K562 (cell line): Measurements from ENCODE around the gene CREB3L1. TPM values are rescaled to one million over a fixed set of nuclear protein-coding genes. Genes with fewer than 3 reads are reported as not detected.

Source experiments
- ATAC-seq: fragments of 200-7000 bp; cut with Tn5 transposase; 3 replicates; pipeline ENCODE4 v1.9.1; 2020; ENCODE audit warnings: moderate library complexity
- BruUV-seq: library from RNA; stranded (reverse); fragments of 400-500 nt; replicated peaks from 2 replicates; lab custom pipeline; 2021; lab: Mats Ljungman, UMichigan
- CTCF ChIA-PET: fragments of 300-600 bp; formaldehyde crosslinking; extraction: SDS; loops from one replicate; lab custom pipeline; 2021; ENCODE audit warnings: low intra/inter-chr PET ratio; lab: Yijun Ruan, JAX
- POLR2A ChIA-PET: fragments of 300-600, 350-650 bp; sonication (Branson Sonifier 250); formaldehyde crosslinking; extraction: SDS; loops from one replicate; lab custom pipeline; 2021; ENCODE audit warnings: antibody characterized with exemption, inconsistent platforms; lab: Yijun Ruan, JAX
- DNase-seq, 4 experiments: peaks; one replicate each; pipeline versions ENCODE4 v3.0.0 to v3.0.0-alpha.2; 2011 to 2018; ENCODE audit warnings: low spot score in 3 of 4, mixed read lengths in 3 of 4; ENCODE audit errors: extremely low read depth in 1 of 4
- FAIRE-seq: peaks from 2 replicates; lab custom pipeline; 2011; peaks lifted over from hg19 to GRCh38; lab: Jason Lieb, UNC
- H2AFZ ChIP-seq: 2 replicates; pipeline ENCODE4 v1.6.0; 2011; ENCODE audit warnings: low read depth, low read length, control low read depth, inconsistent platforms
- H3K27ac ChIP-seq: fragments of 200-600 bp; 3 replicates; pipeline ENCODE4 v1.8.0; 2011; ENCODE audit warnings: low read depth, mild to moderate bottlenecking, control low read depth, inconsistent platforms, low read length, moderate library complexity, mixed read lengths; ENCODE audit errors: extremely low read depth
- H3K27me3 ChIP-seq, 2 experiments: fragments of 300-600 bp in 1 of 2; 2 replicates in 1 of 2; 3 replicates in 1 of 2; pipeline versions ENCODE4 v1.6.0 to v1.8.0; 2011; ENCODE audit warnings: inconsistent platforms in 2 of 2, low read length in 2 of 2, mild to moderate bottlenecking in 1 of 2, mixed read lengths in 1 of 2, moderate library complexity in 1 of 2; ENCODE audit not compliant: control insufficient read depth in 2 of 2, insufficient read depth in 2 of 2
- H3K36me3 ChIP-seq: fragments of 300-600 bp; 3 replicates; pipeline ENCODE4 v1.8.0; 2011; ENCODE audit warnings: mild to moderate bottlenecking, low read length, inconsistent platforms; ENCODE audit not compliant: control insufficient read depth, insufficient read depth
- H3K4me1 ChIP-seq, 2 experiments: fragments of 200-600 bp in 1 of 2; replicated peaks in 1 of 2; 2 replicates in 1 of 2; 3 replicates in 1 of 2; pipeline versions ENCODE4 v1.5.1 to v1.8.0; 2011; ENCODE audit warnings: inconsistent platforms in 2 of 2, low read length in 2 of 2, mild to moderate bottlenecking in 1 of 2, mixed read lengths in 1 of 2, moderate library complexity in 1 of 2; ENCODE audit not compliant: control insufficient read depth in 2 of 2, insufficient read depth in 2 of 2
- H3K4me2 ChIP-seq: 2 replicates; pipeline ENCODE4 v1.6.1; 2011; ENCODE audit warnings: low read length, control low read depth, inconsistent platforms, mixed read lengths; ENCODE audit not compliant: insufficient read depth
- H3K4me3 ChIP-seq: fragments of 200-600 bp; sonication (generic), shearing (Covaris generic); 2 replicates; pipeline ENCODE4 v1.5.1; 2016; ENCODE audit warnings: control low read depth, inconsistent platforms
- H3K79me2 ChIP-seq: fragments of 200-600 bp; 3 replicates; pipeline ENCODE4 v1.8.0; 2011; ENCODE audit warnings: low read length, inconsistent platforms; ENCODE audit not compliant: control insufficient read depth, insufficient read depth
- H3K9ac ChIP-seq, 2 experiments: 2 replicates each; pipeline versions ENCODE4 v1.6.0 to v1.6.1; 2011; ENCODE audit warnings: low read depth in 2 of 2, low read length in 2 of 2, control low read depth in 1 of 2, inconsistent platforms in 1 of 2, mild to moderate bottlenecking in 1 of 2, mixed read lengths in 1 of 2; ENCODE audit not compliant: insufficient read depth in 1 of 2
- H3K9me1 ChIP-seq: one replicate; pipeline ENCODE4 v1.6.0; 2011; ENCODE audit warnings: inconsistent platforms, mild to moderate bottlenecking, low read length, moderate library complexity; ENCODE audit not compliant: control insufficient read depth, insufficient read depth
- H3K9me3 ChIP-seq: replicated peaks from 2 replicates; pipeline ENCODE4 v1.5.1; 2011; ENCODE audit warnings: low read depth, low read length, inconsistent platforms; ENCODE audit not compliant: control insufficient read depth, insufficient read depth
- H4K20me1 ChIP-seq: replicated peaks from 2 replicates; pipeline ENCODE4 v1.6.1; 2011; ENCODE audit warnings: low read length, inconsistent platforms, mixed read lengths; ENCODE audit not compliant: control insufficient read depth, insufficient read depth
- ARID1B ChIP-seq: fragments of 450-650 bp; IDR thresholded peaks from 2 replicates; pipeline ENCODE4 v1.6.1; 2016; ENCODE audit warnings: antibody characterized with exemption, mild to moderate bottlenecking, inconsistent platforms
- ATF4 ChIP-seq: fragments of 450-650 bp; formaldehyde crosslinking; IDR thresholded peaks from 2 replicates; pipeline ENCODE4 v1.4.0; 2022; ENCODE audit warnings: mild to moderate bottlenecking, moderate library complexity
- FOXO4 ChIP-seq: fragments of 450-650 bp; formaldehyde crosslinking; IDR thresholded peaks from 2 replicates; pipeline ENCODE4 v1.4.0; 2020; ENCODE audit warnings: mild to moderate bottlenecking, moderate library complexity
- JUN ChIP-seq, 2 experiments: sonication (generic) in 1 of 2; formaldehyde crosslinking in 1 of 2; IDR thresholded peaks; 2 replicates each; pipeline versions ENCODE4 v1.6.1 to v1.8.0; 2012 to 2022; ENCODE audit warnings: borderline replicate concordance in 2 of 2, mild to moderate bottlenecking in 2 of 2, improper control_type of control experiment in 1 of 2, low read depth in 1 of 2, low read length in 1 of 2, missing genetic modification reagents in 1 of 2
- KLF13 ChIP-seq: fragments of 450-650 bp; IDR thresholded peaks from 2 replicates; pipeline ENCODE4 v1.6.1; 2016; ENCODE audit warnings: missing genetic modification characterization, low read depth, mild to moderate bottlenecking, missing compliant biosample characterization, moderate library complexity, borderline replicate concordance
- MAFF ChIP-seq: IDR thresholded peaks from 2 replicates; pipeline ENCODE4 v1.6.1; 2012; ENCODE audit warnings: low read length, improper control_type of control experiment
- NR2F6 ChIP-seq: fragments of 450-650 bp; formaldehyde crosslinking; IDR thresholded peaks from 2 replicates; pipeline ENCODE4 v1.4.0; 2020; ENCODE audit warnings: mild to moderate bottlenecking
- RUNX1 ChIP-seq: sonication (generic); IDR thresholded peaks from 2 replicates; pipeline ENCODE4 v1.6.1; 2016; ENCODE audit warnings: antibody characterized with exemption, low read depth
- SREBF1 ChIP-seq: fragments of 150-350 bp; IDR thresholded peaks from 2 replicates; pipeline ENCODE4 v1.6.1; 2014; ENCODE audit warnings: antibody characterized with exemption, low read depth, low read length, borderline replicate concordance
- TRIM28 ChIP-seq: fragments of 450-650 bp; IDR thresholded peaks from 2 replicates; pipeline ENCODE4 v1.6.1; 2017
- ZNF263 ChIP-seq: sonication (generic); formaldehyde crosslinking; IDR thresholded peaks from 2 replicates; pipeline ENCODE4 v1.8.0; 2022; ENCODE audit warnings: mild to moderate bottlenecking, missing genetic modification reagents, borderline replicate concordance
- ZNF408 ChIP-seq: fragments of 250-450 bp; sonication (Bioruptor Pico); IDR thresholded peaks from 2 replicates; pipeline ENCODE4 v1.4.0; 2020; ENCODE audit warnings: low read depth, mild to moderate bottlenecking, moderate library complexity
- WGBS: fragments of 100-300 bp; shearing (Covaris generic); methylation state at CpG from one replicate; pipeline ENCODE4 v1.1.6; 2016; ENCODE audit warnings: low coverage, mixed read lengths; ENCODE audit not compliant: insufficient coverage; ENCODE audit errors: missing lambda C conversion rate; 5-methylcytosine and 5-hydroxymethylcytosine counted together
- in situ Hi-C: fragments of 300-500 bp; cut with MboI; formaldehyde crosslinking; loops from 4 replicates; pipeline ENCODE4 v1.15.0; 2018; ENCODE audit warnings: inconsistent platforms, mixed read lengths
- intact Hi-C: fragments of 100-400 bp; cut with micrococcal nuclease; formaldehyde crosslinking; loops from 2 replicates; pipeline ENCODE4 v1.14.2; 2022
- polyA plus RNA-seq, 8 experiments: library from polyadenylated mRNA; depleted of rRNA in 4 of 8; stranded (reverse) in 5 of 8; unstranded in 3 of 8; fragments of >200 nt; fragmentation: Nextera tagmentation in 2 of 8; fragmentation: Illumina TruSeq in 1 of 8; extraction: Ambion mirVana in 2 of 8; extraction: Trizol in 1 of 8; gene quantifications; 2 replicates each; pipeline versions ENCODE4 v1.2.1 to v1.2.3, GENCODE V29; 2011 to 2014; ENCODE audit warnings: inconsistent platforms in 1 of 8, missing spikeins in 1 of 8
- total RNA-seq, 7 experiments: library from RNA; depleted of rRNA in 6 of 7; stranded (reverse); fragments of >200 nt in 6 of 7; fragmentation: Illumina TruSeq in 2 of 7; extraction: Trizol in 2 of 7; gene quantifications; 2 replicates each; pipeline versions ENCODE4 v1.2.1 to v1.2.3, GENCODE V29; 2011 to 2021; ENCODE audit warnings: low replicate concordance in 1 of 7

The CREB3L1 gene
- total and polyA plus RNA-seq, 9 of the 15 experiments (the other 6 are each of a cell fraction or from before 2014, with no cell fraction given), result 1.2 to 27.6 (median 3.7) TPM

DNA sequence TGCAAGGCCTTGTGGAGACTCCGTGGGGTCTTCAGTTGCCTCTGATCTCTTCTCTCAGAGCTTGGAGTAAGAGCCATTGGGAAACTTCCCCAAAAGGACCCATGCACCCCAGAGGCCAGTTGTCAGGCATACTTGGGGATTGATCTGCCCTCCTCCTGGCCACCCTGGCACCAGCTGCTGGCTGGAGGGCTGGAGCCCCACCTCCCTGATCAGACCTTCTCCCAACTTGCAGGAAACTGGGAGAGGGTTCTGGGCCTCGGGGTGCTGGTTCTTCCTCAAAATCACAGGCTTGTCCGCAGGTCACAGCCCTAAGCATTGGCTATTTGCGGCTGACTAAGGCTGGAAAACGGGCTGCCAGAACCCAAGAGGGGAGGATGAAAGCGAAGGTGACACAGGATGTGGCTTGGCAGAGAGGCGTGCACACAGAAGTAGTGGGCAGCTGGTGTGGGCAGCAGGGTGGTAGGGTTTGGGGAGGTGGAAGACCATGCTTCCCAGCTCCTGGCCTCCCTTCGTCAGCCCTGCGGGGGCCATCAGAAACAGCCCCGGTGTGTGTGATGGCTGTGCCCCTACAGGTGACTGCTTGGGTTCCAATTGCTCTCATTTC, 68.5 kb downstream of the CREB3L1 start:
- Histone ChIP-seq H3K79me2 (peaks cover 27% of the 10 kb centered on the region), H3K4me2 (no peak overlapping the region; the same call in 1 of the 2 replicates), H3K9me1 (no peaks in the 10 kb centered on the region), H3K9ac (peak overlapping the region in 1 of 2 experiments; percentile 82; a peak in 1 of 4 replicates), H3K9me3 (no peaks in the 10 kb centered on the region), H3K27ac (no peak overlapping the region), H3K36me3 (peaks cover 25% of the 10 kb centered on the region; the same call in 2 of the 3 replicates), H3K4me3 (no peak overlapping the region), H3K27me3 (peaks cover under 1 to 6% of the 10 kb centered on the region in 2 experiments; a peak in 2 of 5 replicates), H4K20me1 (peaks cover 13% of the 10 kb centered on the region), H2AFZ (0 out of 2 replicates have a peak overlapping the region, but pooled peaks have one; percentile 9), H3K4me1 (peaks cover 15 to 38% of the 10 kb centered on the region in 2 experiments)
- in situ Hi-C loops (no loop called here), intact Hi-C loops (no loop called here)
- POLR2A ChIA-PET, result interaction anchor here (0.7 to 1.0 kb wide), 3 partner anchors 28 to 103 kb away, joined by 3 read pairs; partner anchors contain the start of gene CHRM4
- DNase-seq (no peak), FAIRE-seq (no peak), ATAC-seq (no peak)
- 37% methylated on average over 9 of the region's 10 CpGs for WGBS
- TF ChIP-seq FOXO4 (CRISPR knock-in tag) (no peak), ATF4 (CRISPR knock-in tag) (no peak), MAFF (no peak), KLF13 (tag) (no peak), ARID1B (no peak), NR2F6 (CRISPR knock-in tag) (no peak), JUN (IDR thresholded peaks at IDR 0.05; ENCODE audit: borderline replicate concordance, low read depth, low read length) (no peak), JUN (CRISPR knock-in tag; IDR thresholded peaks at IDR 0.05; ENCODE audit: borderline replicate concordance) (no peak), SREBF1 (no peak), ZNF408 (no peak), ZNF263 (CRISPR knock-in tag) (no peak), RUNX1 (no peak), TRIM28 (no peak)
- BruUV-seq, result no TSS peak
- CTCF ChIA-PET, result no interaction called here
